Naive B cell (primary cell): ENCODE results near the gene ATG16L1. TPM values are rescaled to one million over a fixed set of nuclear protein-coding genes. Genes with fewer than 3 reads are reported as not detected.
"Not testable (repeated sequence)": the region's sequence is repeated elsewhere in the genome, so short reads cannot be mapped to it uniquely, and the experiment has no call there.

Experiments used
- ATAC-seq, 2 donors: fragments of 150-1000 bp; cut with Tn5 transposase; 2 replicates each; pipeline ENCODE4 v1.10.0; 2021; ENCODE audit warnings: low read depth in 2 of 2, mild to moderate bottlenecking in 2 of 2, moderate library complexity in 2 of 2
- DNase-seq: peaks from one replicate; pipeline ENCODE4 v3.0.0; 2022
- H3K27ac Mint-ChIP-seq, 6 donors: one replicate each; pipeline ENCODE4 v1.8.0; 2020 to 2022; ENCODE audit warnings: mild to moderate bottlenecking in 6 of 6, mixed read lengths in 6 of 6, moderate library complexity in 5 of 6, inconsistent platforms in 2 of 6
- H3K27me3 Mint-ChIP-seq, 3 donors: one replicate each; pipeline ENCODE4 v1.8.0; 2021 to 2022; ENCODE audit warnings: mixed read lengths in 3 of 3, mild to moderate bottlenecking in 1 of 3
- H3K36me3 Mint-ChIP-seq, 2 donors: one replicate each; pipeline ENCODE4 v1.8.0; 2020 to 2022; ENCODE audit warnings: mixed read lengths in 2 of 2, inconsistent platforms in 1 of 2, mild to moderate bottlenecking in 1 of 2
- H3K4me1 Mint-ChIP-seq, 3 donors: one replicate each; pipeline ENCODE4 v1.8.0; 2020 to 2022; ENCODE audit warnings: mixed read lengths in 3 of 3, inconsistent platforms in 1 of 3, mild to moderate bottlenecking in 1 of 3, moderate library complexity in 1 of 3
- H3K4me3 Mint-ChIP-seq, 8 donors: one replicate each; pipeline ENCODE4 v1.8.0; 2020 to 2022; ENCODE audit warnings: mild to moderate bottlenecking in 8 of 8, mixed read lengths in 8 of 8, moderate library complexity in 8 of 8, inconsistent platforms in 2 of 8
- H3K9me3 Mint-ChIP-seq, 7 donors: one replicate each; pipeline ENCODE4 v1.8.0; 2020 to 2022; ENCODE audit warnings: mixed read lengths in 7 of 7, mild to moderate bottlenecking in 5 of 7, inconsistent platforms in 2 of 7, moderate library complexity in 1 of 7
- polyA plus RNA-seq, 6 donors: library from polyadenylated mRNA; unstranded; fragments of 300-500 nt; fragmentation: Illumina TruSeq; gene quantifications; one replicate each; pipeline ENCODE4 v1.2.3, GENCODE V29; 2021; ENCODE audit warnings: low read depth in 6 of 6

The ATG16L1 gene
- polyA plus RNA-seq, 6 donors from 2014 or later: 7.5 to 17.6 (median 9.6) TPM

GRCh38 chr2:233319256-233319655 lies 67.8 kb downstream of the ATG16L1 start:
- H3K9me3 Mint-ChIP-seq: peaks cover 0 to 2% (median 0%) of the 10 kb centered on the region in 7 donors

GRCh38 chr2:233320470-233320869 lies 69.0 kb downstream of the ATG16L1 start:
- H3K36me3 Mint-ChIP-seq: no peaks in the 10 kb centered on the region
- peak overlapping the region in 2 of 6 donors; percentile 82 to 83 for H3K27ac Mint-ChIP-seq
- no peak overlapping the region for H3K4me3 Mint-ChIP-seq
- H3K27me3 Mint-ChIP-seq: no peaks in the 10 kb centered on the region
- peaks cover 38 to 73% (median 69%) of the 10 kb centered on the region in 3 donors for H3K4me1 Mint-ChIP-seq
- no peak for DNase-seq
- peaks cover 0 to 3% (median 0%) of the 10 kb centered on the region in 7 donors for H3K9me3 Mint-ChIP-seq
- no peak for ATAC-seq

More at GRCh38 chr2:233319256-233319655, 67.8 kb downstream of the ATG16L1 start:
- peaks cover 29 to 68% (median 58%) of the 10 kb centered on the region in 3 donors for H3K4me1 Mint-ChIP-seq
- H3K36me3 Mint-ChIP-seq: no peaks in the 10 kb centered on the region
- no peak for DNase-seq
- no peaks in the 10 kb centered on the region for H3K27me3 Mint-ChIP-seq
- ATAC-seq: no peak
- no peak overlapping the region for H3K4me3 Mint-ChIP-seq
- peak overlapping the region in 2 of 6 donors; percentile 30 to 54 for H3K27ac Mint-ChIP-seq

GRCh38 chr2:233321166-233321565 lies 69.7 kb downstream of the ATG16L1 start:
- peak overlapping the region in 4 of 8 donors; percentile 17 to 54 (median 34) for H3K4me3 Mint-ChIP-seq
- DNase-seq (no peak), ATAC-seq (no peak)
- H3K27ac Mint-ChIP-seq: peak overlapping the region in 3 of 6 donors; percentile 12 to 86 (median 38)
- no peaks in the 10 kb centered on the region for H3K36me3 Mint-ChIP-seq
- peaks cover 42 to 79% (median 76%) of the 10 kb centered on the region in 3 donors for H3K4me1 Mint-ChIP-seq
- H3K27me3 Mint-ChIP-seq: no peaks in the 10 kb centered on the region
- peaks cover 0 to 3% (median 0%) of the 10 kb centered on the region in 7 donors for H3K9me3 Mint-ChIP-seq

GRCh38 chr2:233323851-233324250 lies 72.4 kb downstream of the ATG16L1 start:
- no peak for DNase-seq
- H3K4me3 Mint-ChIP-seq: peak overlapping the region in 1 of 8 donors; percentile 59
- no peaks in the 10 kb centered on the region for H3K27me3 Mint-ChIP-seq
- ATAC-seq: no peak
- H3K36me3 Mint-ChIP-seq: no peaks in the 10 kb centered on the region
- H3K9me3 Mint-ChIP-seq: peaks cover 0 to 3% (median 0%) of the 10 kb centered on the region in 7 donors
- H3K4me1 Mint-ChIP-seq: peaks cover 41 to 83% (median 72%) of the 10 kb centered on the region in 3 donors
- peak overlapping the region in 4 of 6 donors; percentile 53 to 92 (median 76) for H3K27ac Mint-ChIP-seq

GRCh38 chr2:233325256-233325655 lies 73.8 kb downstream of the ATG16L1 start:
- Mint-ChIP-seq H3K4me3 (peak overlapping the region in 4 of 8 donors; percentile 3 to 36 (median 10)), H3K36me3 (no peaks in the 10 kb centered on the region)
- ATAC-seq: no peak

GRCh38 chr2:233325814-233326213 lies 74.3 kb downstream of the ATG16L1 start:
- peak overlapping the region in 5 of 6 donors; percentile 22 to 78 (median 53) for H3K27ac Mint-ChIP-seq
- no peaks in the 10 kb centered on the region for H3K36me3 Mint-ChIP-seq
- H3K4me1 Mint-ChIP-seq: peaks cover 48 to 89% (median 76%) of the 10 kb centered on the region in 3 donors
- ATAC-seq (peak in 1 of 2 donors; percentile 20), DNase-seq (no peak)
- H3K9me3 Mint-ChIP-seq: peaks cover 0 to 3% (median 0%) of the 10 kb centered on the region in 7 donors
- peak overlapping the region in 3 of 8 donors; percentile 9 to 78 (median 43) for H3K4me3 Mint-ChIP-seq
- no peaks in the 10 kb centered on the region for H3K27me3 Mint-ChIP-seq

More at GRCh38 chr2:233325256-233325655, 73.8 kb downstream of the ATG16L1 start:
- Mint-ChIP-seq H3K4me1 (peaks cover 45 to 88% (median 77%) of the 10 kb centered on the region in 3 donors), H3K27ac (peak overlapping the region in 5 of 6 donors; percentile 53 to 90 (median 62)), H3K27me3 (no peaks in the 10 kb centered on the region), H3K9me3 (peaks cover 0 to 3% (median 0%) of the 10 kb centered on the region in 7 donors)
- DNase-seq: no peak

- peak overlapping the region in 1 of 8 donors; percentile 47 for H3K4me3 Mint-ChIP-seq
- DNase-seq (no peak), ATAC-seq (no peak)
- no peaks in the 10 kb centered on the region for H3K36me3 Mint-ChIP-seq
- peaks cover 47 to 89% (median 76%) of the 10 kb centered on the region in 3 donors for H3K4me1 Mint-ChIP-seq
- H3K27ac Mint-ChIP-seq: peak overlapping the region in 1 of 6 donors; percentile 69
- H3K27me3 Mint-ChIP-seq: no peaks in the 10 kb centered on the region
- H3K9me3 Mint-ChIP-seq: peaks cover 0 to 3% (median 0%) of the 10 kb centered on the region in 7 donors
Measured at GRCh38 chr2:233326500-233326899, 75.0 kb downstream of the ATG16L1 start.

- H3K4me3 Mint-ChIP-seq: no peak overlapping the region
- DNase-seq (no peak), ATAC-seq (no peak)
- no peaks in the 10 kb centered on the region for H3K27me3 Mint-ChIP-seq
- peak overlapping the region in 5 of 6 donors; percentile 85 to 99 (median 96) for H3K27ac Mint-ChIP-seq
- no peaks in the 10 kb centered on the region for H3K36me3 Mint-ChIP-seq
- H3K4me1 Mint-ChIP-seq: peaks cover 56 to 89% (median 85%) of the 10 kb centered on the region in 3 donors
- peaks cover 0 to 3% (median 0%) of the 10 kb centered on the region in 7 donors for H3K9me3 Mint-ChIP-seq
Measured at GRCh38 chr2:233328922-233329321, 77.4 kb downstream of the ATG16L1 start.

- DNase-seq: no peak
- Mint-ChIP-seq H3K27ac (peak overlapping the region; percentile 85 to 100 (median 96)), H3K36me3 (no peaks in the 10 kb centered on the region), H3K9me3 (peaks cover 0 to 3% (median 0%) of the 10 kb centered on the region in 7 donors), H3K27me3 (no peaks in the 10 kb centered on the region), H3K4me3 (peak overlapping the region in 3 of 8 donors; percentile 24 to 72 (median 65)), H3K4me1 (peaks cover 55 to 89% (median 85%) of the 10 kb centered on the region in 3 donors)
- ATAC-seq: no peak
Measured at GRCh38 chr2:233329489-233330135, 78.1 kb downstream of the ATG16L1 start.

GRCh38 chr2:233331536-233331935 lies 80.1 kb downstream of the ATG16L1 start:
- no peaks in the 10 kb centered on the region for H3K9me3 Mint-ChIP-seq
- H3K27me3 Mint-ChIP-seq: no peaks in the 10 kb centered on the region
- H3K4me3 Mint-ChIP-seq: peak overlapping the region; percentile 47 to 81 (median 66)
- peaks cover 58 to 91% (median 90%) of the 10 kb centered on the region in 3 donors for H3K4me1 Mint-ChIP-seq
- DNase-seq (peak; percentile 94), ATAC-seq (peak; percentile 92 to 93)
- no peaks in the 10 kb centered on the region for H3K36me3 Mint-ChIP-seq
- peak overlapping the region; percentile 96 to 100 (median 99) for H3K27ac Mint-ChIP-seq

- peak overlapping the region in 7 of 8 donors; percentile 41 to 81 (median 65) for H3K4me3 Mint-ChIP-seq
- no peaks in the 10 kb centered on the region for H3K27me3 Mint-ChIP-seq
- DNase-seq (no peak), ATAC-seq (no peak)
- no peaks in the 10 kb centered on the region for H3K9me3 Mint-ChIP-seq
- peak overlapping the region; percentile 96 to 100 (median 99) for H3K27ac Mint-ChIP-seq
- peaks cover 55 to 87% (median 86%) of the 10 kb centered on the region in 3 donors for H3K4me1 Mint-ChIP-seq
- no peaks in the 10 kb centered on the region for H3K36me3 Mint-ChIP-seq
Measured at GRCh38 chr2:233332125-233332524, 80.7 kb downstream of the ATG16L1 start.

- Mint-ChIP-seq H3K4me3 (peak overlapping the region in 5 of 8 donors; percentile 8 to 72 (median 29)), H3K4me1 (peaks cover 64 to 94% (median 87%) of the 10 kb centered on the region in 3 donors), H3K27ac (peak overlapping the region in 5 of 6 donors; percentile 36 to 100 (median 91)), H3K36me3 (no peaks in the 10 kb centered on the region), H3K9me3 (no peaks in the 10 kb centered on the region), H3K27me3 (no peaks in the 10 kb centered on the region)
- no peak for ATAC-seq
- no peak for DNase-seq
Measured at GRCh38 chr2:233334915-233335314, 83.4 kb downstream of the ATG16L1 start.

GRCh38 chr2:233336091-233336490 lies 84.6 kb downstream of the ATG16L1 start:
- peak overlapping the region in 3 of 8 donors; percentile 55 to 78 (median 74) for H3K4me3 Mint-ChIP-seq
- peak overlapping the region in 4 of 6 donors; percentile 51 to 96 (median 86) for H3K27ac Mint-ChIP-seq
- H3K4me1 Mint-ChIP-seq: peaks cover 58 to 89% (median 81%) of the 10 kb centered on the region in 3 donors
- ATAC-seq, H3K36me3 Mint-ChIP-seq, H3K9me3 Mint-ChIP-seq, H3K27me3 Mint-ChIP-seq, DNase-seq: not testable (repeated sequence)
